Neural progenitor cell (in vitro differentiated cells): ENCODE data around the gene PKN1.

Source experiments
- EZH2 ChIP-seq: fragments of 200-600 bp; sonication (generic); IDR thresholded peaks from 2 replicates; pipeline ENCODE4 v1.6.1; 2017; ENCODE audit warnings: antibody characterized with exemption, mild to moderate bottlenecking, moderate library complexity
- EZH2phosphoT487 ChIP-seq: fragments of 200-600 bp; sonication (generic); IDR thresholded peaks from 2 replicates; pipeline ENCODE4 v1.6.1; 2017; ENCODE audit warnings: antibody characterized with exemption
- TF ChIP-seq, protein P1 (sequence below): fragments of 200-600 bp; sonication (generic); IDR thresholded peaks from 2 replicates; pipeline ENCODE4 v1.5.1; 2017; ENCODE audit warnings: antibody characterized with exemption, mild to moderate bottlenecking

DNA sequence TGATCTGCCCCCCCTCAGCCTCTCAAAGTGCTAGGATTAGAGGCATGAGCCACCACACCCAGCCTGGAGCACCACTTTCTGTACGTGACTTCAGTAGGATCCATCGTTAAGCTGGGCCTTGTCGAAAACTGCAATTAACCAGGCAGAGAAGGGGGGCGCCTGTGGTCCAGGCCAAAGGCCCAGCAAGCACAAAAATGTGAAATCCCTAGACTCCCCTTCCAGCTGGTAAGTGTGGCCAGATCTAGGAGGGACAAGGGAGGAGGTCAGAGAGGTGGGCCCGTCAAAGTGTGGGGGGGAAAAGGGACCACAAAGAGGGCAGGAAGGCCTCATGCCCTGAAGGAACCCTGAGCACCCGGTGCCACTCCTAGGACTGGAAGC, 27.7 kb upstream of the PKN1 start:
- TF ChIP-seq, protein P1, sequence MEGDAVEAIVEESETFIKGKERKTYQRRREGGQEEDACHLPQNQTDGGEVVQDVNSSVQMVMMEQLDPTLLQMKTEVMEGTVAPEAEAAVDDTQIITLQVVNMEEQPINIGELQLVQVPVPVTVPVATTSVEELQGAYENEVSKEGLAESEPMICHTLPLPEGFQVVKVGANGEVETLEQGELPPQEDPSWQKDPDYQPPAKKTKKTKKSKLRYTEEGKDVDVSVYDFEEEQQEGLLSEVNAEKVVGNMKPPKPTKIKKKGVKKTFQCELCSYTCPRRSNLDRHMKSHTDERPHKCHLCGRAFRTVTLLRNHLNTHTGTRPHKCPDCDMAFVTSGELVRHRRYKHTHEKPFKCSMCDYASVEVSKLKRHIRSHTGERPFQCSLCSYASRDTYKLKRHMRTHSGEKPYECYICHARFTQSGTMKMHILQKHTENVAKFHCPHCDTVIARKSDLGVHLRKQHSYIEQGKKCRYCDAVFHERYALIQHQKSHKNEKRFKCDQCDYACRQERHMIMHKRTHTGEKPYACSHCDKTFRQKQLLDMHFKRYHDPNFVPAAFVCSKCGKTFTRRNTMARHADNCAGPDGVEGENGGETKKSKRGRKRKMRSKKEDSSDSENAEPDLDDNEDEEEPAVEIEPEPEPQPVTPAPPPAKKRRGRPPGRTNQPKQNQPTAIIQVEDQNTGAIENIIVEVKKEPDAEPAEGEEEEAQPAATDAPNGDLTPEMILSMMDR: peak; percentile 38
- TF ChIP-seq EZH2 (no peak), EZH2phosphoT487 (no peak)
